Measurements from ENCODE around the gene TSPAN6.
A peak's percentile ranks its signal among the peaks of the same experiment; 100 is the strongest.

TSPAN6 gene

GRCh38 chrX:100648458-100649417 lies 12.1 kb upstream of the TSPAN6 start:
- Histone ChIP-seq H3K4me3 (peak overlapping the region; percentile 15), H3K27ac (peak overlapping the region in 1 of 2 donors; percentile 82)
- TF ChIP-seq CTCF (IDR thresholded peaks at IDR 0.05) = no peak
- no peak for DNase-seq (ENCODE audit: low spot score)

GRCh38 chrX:100647739-100648138 lies 11.1 kb upstream of the TSPAN6 start:
- Histone ChIP-seq H3K4me3 (peak overlapping the region; percentile 15), H3K27ac (peak overlapping the region in 1 of 2 donors; percentile 82)
- TF ChIP-seq CTCF (IDR thresholded peaks at IDR 0.05) = no peak
- DNase-seq (ENCODE audit: low spot score) = no peak

- Histone ChIP-seq H3K4me3 (peak overlapping the region; percentile 31), H3K27ac (peak overlapping the region in 1 of 2 donors; percentile 82)
- no peak for TF ChIP-seq CTCF (IDR thresholded peaks at IDR 0.05)
- DNase-seq (ENCODE audit: low spot score) = no peak
Measured at GRCh38 chrX:100647095-100647494, 10.5 kb upstream of the TSPAN6 start.

DNA sequence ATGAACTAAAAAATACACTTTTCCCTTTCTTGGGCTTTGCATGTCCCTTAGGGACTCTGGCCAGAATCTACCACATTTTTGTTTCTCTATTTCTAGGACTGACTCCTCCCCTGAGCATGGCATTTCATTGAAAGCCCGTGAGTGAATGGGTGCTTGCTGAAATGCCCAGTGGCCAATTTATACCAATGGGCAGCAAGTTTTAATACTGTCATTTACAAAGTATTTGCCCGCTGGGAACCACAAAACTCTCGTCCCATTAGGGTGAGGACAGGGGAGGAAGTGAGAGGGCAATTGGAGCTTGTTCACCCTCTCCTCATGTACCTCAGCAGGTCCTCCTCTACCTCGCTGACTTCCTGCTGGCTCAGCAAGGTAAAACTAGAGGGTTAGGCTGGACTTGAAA lies 8.5 kb upstream of the TSPAN6 start:
- H3K4me3 ChIP-seq = peak overlapping the region; percentile 64
- peak overlapping the region; percentile 32 to 80 for H3K27ac ChIP-seq
- TF ChIP-seq CTCF (IDR thresholded peaks at IDR 0.05) = no peak
- DNase-seq (ENCODE audit: low spot score) = no peak

- DNase-seq (ENCODE audit: low spot score) = no peak
- peak within 1 kb of the TSS; percentile 32 to 80 for H3K27ac ChIP-seq
- no peak for TF ChIP-seq CTCF (IDR thresholded peaks at IDR 0.05)
- peak within 1 kb of the TSS; percentile 64 for H3K4me3 ChIP-seq
Measured at GRCh38 chrX:100643956-100644860, 7.6 kb upstream of the TSPAN6 start, which contains the start of gene SRPX2. SRPX2 (plus strand) TSS chrX:100644199; CDS start chrX:100646323, 2,124 bp downstream.

DNA sequence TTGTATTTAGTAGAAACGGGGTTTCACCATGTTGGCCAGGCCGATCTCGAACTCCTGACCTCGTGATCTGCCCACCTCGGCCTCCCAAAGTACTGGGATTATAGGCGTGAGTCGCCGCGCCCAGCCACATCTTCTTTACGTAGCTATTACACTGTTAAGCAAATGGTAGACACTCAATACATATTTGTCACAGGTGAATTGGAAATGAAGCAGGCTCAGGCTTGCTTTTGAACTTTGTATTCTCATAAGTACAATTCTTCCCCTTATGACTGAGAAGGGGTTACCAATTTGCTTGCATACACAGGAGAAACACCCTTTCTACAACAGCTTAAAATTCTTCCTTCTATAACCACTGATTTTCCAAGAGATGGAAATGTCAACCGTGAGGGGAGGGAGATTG lies 6.6 kb upstream of the TSPAN6 start:
- Histone ChIP-seq H3K4me3 (no peak overlapping the region), H3K27ac (peak overlapping the region in 1 of 2 donors; percentile 33)
- no peak for TF ChIP-seq CTCF (IDR thresholded peaks at IDR 0.05)
- no peak for DNase-seq (ENCODE audit: low spot score)

Data from coronary artery (tissue), 2 donors.